Measurements from ENCODE around the gene SMYD3.

DNA sequence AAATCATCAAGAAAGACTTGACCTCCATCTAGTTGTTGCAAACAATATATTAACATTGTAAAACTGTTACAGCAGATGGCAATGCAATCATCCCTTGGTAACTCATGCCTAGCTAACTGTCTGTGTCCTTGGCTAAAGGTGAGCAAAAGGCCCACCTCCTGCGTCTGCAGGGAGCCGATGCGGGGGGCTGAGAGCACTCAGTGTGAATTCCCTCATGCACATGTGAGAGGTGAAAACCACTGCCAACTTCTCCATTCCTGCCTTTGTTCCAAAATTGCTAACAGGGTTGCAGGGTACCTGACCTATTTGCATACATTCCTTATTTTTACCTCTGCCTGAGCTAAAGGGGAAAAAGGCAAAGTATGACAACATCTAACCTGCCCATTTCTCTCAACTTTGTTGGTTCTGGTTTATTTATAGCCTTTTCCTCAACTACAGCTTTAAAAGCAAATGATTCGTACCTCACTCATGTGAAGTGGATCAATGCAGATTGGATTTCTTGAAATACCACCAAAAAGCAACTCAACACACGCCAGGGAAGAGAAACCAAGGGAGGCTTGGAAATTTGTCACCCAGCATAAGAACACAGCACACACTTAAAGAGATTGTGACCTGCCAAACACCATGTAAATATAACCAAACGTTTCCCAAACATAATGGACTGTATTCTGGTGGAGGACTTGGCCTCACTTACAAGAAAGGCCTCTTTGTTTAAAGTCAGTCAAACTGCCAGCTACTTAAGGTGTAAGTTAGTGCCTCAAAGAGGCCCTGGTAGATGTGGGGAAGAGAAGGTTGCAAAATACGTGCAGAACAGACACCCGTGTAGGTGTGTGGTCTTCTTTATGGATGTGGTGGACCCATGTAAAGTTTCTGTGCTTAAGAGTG is 651.0 kb downstream of the SMYD3 start:
- TF ChIP-seq POLR2A (IDR thresholded peaks at IDR 0.05; ENCODE audit: low read length) (no peak), GATA1 (IDR thresholded peaks at IDR 0.05; ENCODE audit: low read depth, low read length) (no peak)
